ENCODE results near the gene HOXD9.

The HOXD9 gene

GRCh38 chr2:176110415-176111308 lies 11.9 kb upstream of the HOXD9 start:
- no peaks in the 10 kb centered on the region for H3K9me3 Mint-ChIP-seq (ENCODE audit: low read depth)
- no peak overlapping the region for H3K4me3 Mint-ChIP-seq
- peaks cover 2% of the 10 kb centered on the region for H3K36me3 Mint-ChIP-seq
- peaks cover 56% of the 10 kb centered on the region for H3K27me3 Mint-ChIP-seq
- H3K4me1 Mint-ChIP-seq (ENCODE audit: low read depth), result peaks cover 19% of the 10 kb centered on the region
- H3K27ac Mint-ChIP-seq, result no peak overlapping the region

- Mint-ChIP-seq H3K27me3 (peaks cover 53% of the 10 kb centered on the region), H3K27ac (no peak overlapping the region), H3K36me3 (peaks cover 2% of the 10 kb centered on the region), H3K9me3 (ENCODE audit: low read depth) (no peaks in the 10 kb centered on the region), H3K4me1 (ENCODE audit: low read depth) (peaks cover 13% of the 10 kb centered on the region), H3K4me3 (no peak overlapping the region)
Observed at GRCh38 chr2:176111309-176111663, 11.2 kb upstream of the HOXD9 start.

- Mint-ChIP-seq H3K27ac (no peak overlapping the region), H3K9me3 (ENCODE audit: low read depth) (no peaks in the 10 kb centered on the region), H3K36me3 (peaks cover 4% of the 10 kb centered on the region), H3K4me3 (no peak overlapping the region), H3K4me1 (ENCODE audit: low read depth) (peaks cover 11% of the 10 kb centered on the region), H3K27me3 (peaks cover 55% of the 10 kb centered on the region)
Observed at GRCh38 chr2:176111846-176112374, 10.6 kb upstream of the HOXD9 start.

GRCh38 chr2:176112375-176113302 lies 9.9 kb upstream of the HOXD9 start:
- peaks cover 4% of the 10 kb centered on the region for H3K36me3 Mint-ChIP-seq
- H3K27me3 Mint-ChIP-seq, result peaks cover 55% of the 10 kb centered on the region
- H3K4me1 Mint-ChIP-seq (ENCODE audit: low read depth), result peaks cover 8% of the 10 kb centered on the region
- no peak overlapping the region for H3K4me3 Mint-ChIP-seq
- peak overlapping the region; percentile 22 for H3K27ac Mint-ChIP-seq
- no peaks in the 10 kb centered on the region for H3K9me3 Mint-ChIP-seq (ENCODE audit: low read depth)

- H3K27ac Mint-ChIP-seq, result no peak overlapping the region
- peaks cover 61% of the 10 kb centered on the region for H3K27me3 Mint-ChIP-seq
- H3K4me1 Mint-ChIP-seq (ENCODE audit: low read depth), result peaks cover 6% of the 10 kb centered on the region
Observed at GRCh38 chr2:176114120-176114929, 8.2 kb upstream of the HOXD9 start.

GRCh38 chr2:176114930-176115625 lies 7.4 kb upstream of the HOXD9 start:
- H3K9me3 Mint-ChIP-seq (ENCODE audit: low read depth), result peaks cover 3% of the 10 kb centered on the region
- H3K27me3 Mint-ChIP-seq, result peaks cover 61% of the 10 kb centered on the region
- no peak overlapping the region for H3K4me3 Mint-ChIP-seq
- H3K4me1 Mint-ChIP-seq (ENCODE audit: low read depth), result peaks cover 5% of the 10 kb centered on the region
- H3K27ac Mint-ChIP-seq, result no peak overlapping the region
- peaks cover 7% of the 10 kb centered on the region for H3K36me3 Mint-ChIP-seq

More at GRCh38 chr2:176114120-176114929, 8.2 kb upstream of the HOXD9 start:
- peaks cover 3% of the 10 kb centered on the region for H3K9me3 Mint-ChIP-seq (ENCODE audit: low read depth)
- no peak overlapping the region for H3K4me3 Mint-ChIP-seq
- H3K36me3 Mint-ChIP-seq, result peaks cover 7% of the 10 kb centered on the region

GRCh38 chr2:176115883-176116813 lies 6.4 kb upstream of the HOXD9 start, which contains the start of gene HOXD10:
Gene HOXD10 (plus strand): TSS chr2:176116778. CDS start chr2:176116834, 56 bp downstream.
- Mint-ChIP-seq H3K36me3 (peaks cover 6% of the 10 kb centered on the region), H3K9me3 (ENCODE audit: low read depth) (peaks cover 3% of the 10 kb centered on the region), H3K4me3 (no peak within 1 kb of the TSS), H3K27me3 (peaks cover 62% of the 10 kb centered on the region), H3K4me1 (ENCODE audit: low read depth) (peaks cover 4% of the 10 kb centered on the region), H3K27ac (peak within 1 kb of the TSS; percentile 66)

GRCh38 chr2:176117162-176117822 lies 5.2 kb upstream of the HOXD9 start:
- no peak overlapping the region for H3K4me3 Mint-ChIP-seq
- H3K9me3 Mint-ChIP-seq (ENCODE audit: low read depth), result peaks cover 3% of the 10 kb centered on the region
- H3K27ac Mint-ChIP-seq, result no peak overlapping the region
- peaks cover 59% of the 10 kb centered on the region for H3K27me3 Mint-ChIP-seq
- H3K36me3 Mint-ChIP-seq, result peaks cover 5% of the 10 kb centered on the region
- peaks cover 3% of the 10 kb centered on the region for H3K4me1 Mint-ChIP-seq (ENCODE audit: low read depth)

GRCh38 chr2:176117823-176118371 lies 4.6 kb upstream of the HOXD9 start:
- no peak overlapping the region for H3K27ac Mint-ChIP-seq
- peaks cover 5% of the 10 kb centered on the region for H3K36me3 Mint-ChIP-seq
- H3K9me3 Mint-ChIP-seq (ENCODE audit: low read depth), result peaks cover 3% of the 10 kb centered on the region
- peaks cover 5% of the 10 kb centered on the region for H3K4me1 Mint-ChIP-seq (ENCODE audit: low read depth)
- H3K4me3 Mint-ChIP-seq, result no peak overlapping the region
- H3K27me3 Mint-ChIP-seq, result peaks cover 54% of the 10 kb centered on the region

GRCh38 chr2:176118601-176119339 lies 3.7 kb upstream of the HOXD9 start:
- H3K27me3 Mint-ChIP-seq, result peaks cover 51% of the 10 kb centered on the region
- H3K4me1 Mint-ChIP-seq (ENCODE audit: low read depth), result peaks cover 7% of the 10 kb centered on the region
- peaks cover 3% of the 10 kb centered on the region for H3K9me3 Mint-ChIP-seq (ENCODE audit: low read depth)
- no peak overlapping the region for H3K4me3 Mint-ChIP-seq
- peaks cover 5% of the 10 kb centered on the region for H3K36me3 Mint-ChIP-seq
- no peak overlapping the region for H3K27ac Mint-ChIP-seq

- peaks cover 53% of the 10 kb centered on the region for H3K27me3 Mint-ChIP-seq
- H3K36me3 Mint-ChIP-seq, result peaks cover 5% of the 10 kb centered on the region
- H3K27ac Mint-ChIP-seq, result no peak overlapping the region
- peaks cover 11% of the 10 kb centered on the region for H3K4me1 Mint-ChIP-seq (ENCODE audit: low read depth)
- H3K4me3 Mint-ChIP-seq, result peak overlapping the region; percentile 17
- H3K9me3 Mint-ChIP-seq (ENCODE audit: low read depth), result peaks cover 3% of the 10 kb centered on the region
Observed at GRCh38 chr2:176120364-176121189, 1.9 kb upstream of the HOXD9 start.
